HG03064 (cell line): ENCODE measurements around the gene LPP.

ENCODE experiments used
- ATAC-seq: cut with Tn5 transposase; IDR thresholded peaks from one replicate; pipeline ENCODE4 v1.9.1; 2021; ENCODE audit warnings: low read depth; ENCODE audit not compliant: unreplicated experiment

The LPP gene

DNA sequence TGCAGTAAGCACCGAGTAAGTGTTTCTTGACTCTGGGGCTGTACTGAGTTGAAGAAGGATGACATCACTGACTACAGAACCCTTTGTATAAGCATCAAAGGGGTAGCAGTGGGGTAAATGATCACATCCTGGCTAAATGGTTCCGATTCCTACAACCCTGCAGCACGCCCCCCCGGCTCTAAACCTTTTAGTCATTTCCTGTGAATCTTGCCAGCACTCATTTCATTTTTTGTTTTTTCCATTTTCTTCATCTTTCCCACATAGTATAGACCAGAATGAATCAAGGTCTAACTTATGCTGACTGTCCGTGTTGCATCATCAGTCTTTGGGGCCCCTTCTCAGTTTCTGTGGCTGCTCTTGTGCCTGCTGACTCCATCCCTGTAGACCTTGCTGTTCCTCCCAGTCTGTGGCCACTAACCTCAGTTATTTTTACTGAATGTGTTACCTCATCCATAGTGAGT is 634.7 kb downstream of the LPP start:
- no peak for ATAC-seq

DNA sequence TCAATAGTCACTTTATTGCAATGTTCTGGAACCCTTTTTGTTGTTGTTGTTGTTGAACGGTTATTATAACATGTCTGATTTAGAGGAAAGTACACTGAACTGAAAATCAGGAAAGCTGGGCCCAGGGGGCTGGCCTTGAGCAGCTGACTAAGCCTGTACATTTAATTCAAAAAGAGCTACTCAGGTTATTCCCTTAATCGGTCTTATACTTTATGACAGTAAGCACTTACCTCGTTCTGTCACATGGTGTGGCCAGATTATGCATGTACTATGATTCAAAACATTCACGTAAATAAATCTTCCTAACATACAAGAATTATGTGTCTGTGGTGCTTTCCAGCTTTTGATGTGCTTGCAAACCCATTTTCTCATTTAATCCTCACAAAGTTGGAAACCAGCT is 635.3 kb downstream of the LPP start:
- no peak for ATAC-seq

DNA sequence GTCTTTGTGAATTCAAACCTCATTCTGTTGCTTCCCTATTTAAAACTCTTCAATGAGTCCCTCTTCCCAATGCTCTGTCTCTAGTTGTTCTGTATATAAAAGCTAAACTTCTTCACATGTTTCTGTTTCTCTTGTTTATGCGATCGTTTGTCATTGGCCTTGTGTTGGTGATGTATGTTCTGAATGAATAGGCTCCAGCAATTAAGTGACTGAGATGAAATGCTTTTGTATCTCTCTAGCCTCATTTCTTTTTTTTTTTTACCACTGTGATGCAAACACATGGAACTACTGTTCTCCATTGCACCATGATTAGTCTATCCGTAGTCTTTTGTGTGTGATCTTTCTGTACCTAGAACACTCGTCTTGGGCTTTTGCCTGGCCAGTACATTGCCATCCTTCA is 637.4 kb downstream of the LPP start:
- no peak for ATAC-seq

DNA sequence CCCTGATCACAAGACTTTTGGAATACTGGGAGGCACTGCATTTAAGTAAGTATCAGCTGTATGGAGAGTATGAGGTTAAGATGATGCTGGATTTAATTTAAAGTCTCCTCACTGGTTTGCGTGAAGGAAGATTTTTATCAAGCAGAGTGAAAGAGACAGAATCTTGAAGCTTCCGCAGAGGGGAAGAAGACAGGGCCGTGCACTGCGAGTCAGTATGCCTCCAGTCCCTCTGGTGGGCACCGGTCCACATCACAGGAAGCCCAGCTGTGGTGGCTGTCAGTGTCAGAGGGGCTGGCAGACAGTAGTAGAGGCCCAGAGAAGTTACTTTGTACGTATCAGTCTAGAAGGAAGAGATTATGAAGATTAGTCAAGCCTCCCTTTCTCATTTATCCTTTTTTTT is 638.8 kb downstream of the LPP start:
- no peak for ATAC-seq

DNA sequence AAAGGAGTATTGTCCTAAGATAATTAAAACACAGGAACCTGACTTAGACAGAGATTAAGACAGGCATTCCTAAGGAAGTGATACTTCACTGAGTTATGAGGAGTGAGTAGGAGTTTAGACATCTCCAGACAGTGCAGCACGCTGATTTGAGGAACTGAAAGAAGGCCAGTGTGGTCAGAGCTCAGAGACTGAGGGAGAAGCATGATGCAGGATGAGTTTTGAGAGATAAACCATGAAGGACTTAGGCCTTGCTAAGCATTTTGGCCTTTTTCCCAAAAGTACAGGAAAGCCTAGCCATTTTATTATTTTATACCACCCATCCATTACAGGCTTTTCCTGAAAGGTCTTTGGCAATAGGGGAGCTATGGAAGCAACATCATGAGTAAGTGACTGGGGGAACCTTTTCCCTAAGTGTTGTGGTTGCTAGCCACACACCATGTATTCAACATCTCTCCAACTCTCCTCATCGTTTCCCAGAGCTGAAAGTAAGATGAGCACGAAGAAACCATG is 642.2 kb downstream of the LPP start:
- no peak for ATAC-seq

DNA sequence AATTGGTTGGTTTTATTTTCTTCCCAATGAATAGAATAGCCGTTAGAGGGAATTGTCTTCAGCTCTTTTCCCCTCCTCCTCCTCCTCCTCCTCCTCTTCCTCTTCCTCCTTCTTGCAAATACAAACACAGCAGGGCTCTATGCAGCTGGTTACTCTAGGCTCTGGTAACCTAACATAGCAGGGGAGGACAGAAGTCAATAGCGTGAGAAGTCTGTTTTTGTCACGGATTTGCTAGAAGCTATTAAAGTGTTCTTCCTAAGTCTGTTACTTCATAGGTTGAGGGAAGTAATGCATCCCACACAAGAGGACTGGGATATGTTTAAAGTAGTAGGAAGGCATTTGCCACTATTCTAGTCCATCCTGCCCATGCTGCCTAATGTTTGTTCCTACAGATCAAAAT is 643.1 kb downstream of the LPP start:
- ATAC-seq = no peak

DNA sequence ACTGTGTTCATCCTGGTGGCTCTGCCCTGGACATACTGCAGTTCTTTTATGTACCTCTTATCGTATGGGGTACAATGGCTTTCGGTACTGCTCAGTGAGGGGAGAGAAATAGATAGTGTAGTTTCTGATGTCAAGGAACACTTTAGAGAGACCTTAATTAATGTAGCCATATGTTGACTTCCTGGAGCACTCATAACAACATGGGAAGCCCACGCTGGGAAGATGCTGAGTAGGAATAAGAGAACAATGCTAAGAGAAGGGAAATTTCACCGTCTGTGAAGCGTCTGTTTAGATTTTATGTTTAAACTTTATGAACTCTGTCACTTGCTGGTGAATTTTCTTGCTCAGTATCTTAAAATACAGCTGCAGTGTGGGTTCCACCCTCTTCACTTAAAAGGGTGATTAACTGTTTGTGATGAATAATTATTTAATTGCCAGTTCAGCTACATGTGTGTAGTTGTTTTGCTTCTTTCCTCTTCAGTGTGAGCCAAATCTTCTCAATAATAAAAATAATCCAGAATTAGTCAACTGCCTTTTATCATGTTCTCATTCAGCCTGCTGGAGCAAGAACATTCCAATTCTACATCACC is 644.7 kb downstream of the LPP start:
- no peak for ATAC-seq

DNA sequence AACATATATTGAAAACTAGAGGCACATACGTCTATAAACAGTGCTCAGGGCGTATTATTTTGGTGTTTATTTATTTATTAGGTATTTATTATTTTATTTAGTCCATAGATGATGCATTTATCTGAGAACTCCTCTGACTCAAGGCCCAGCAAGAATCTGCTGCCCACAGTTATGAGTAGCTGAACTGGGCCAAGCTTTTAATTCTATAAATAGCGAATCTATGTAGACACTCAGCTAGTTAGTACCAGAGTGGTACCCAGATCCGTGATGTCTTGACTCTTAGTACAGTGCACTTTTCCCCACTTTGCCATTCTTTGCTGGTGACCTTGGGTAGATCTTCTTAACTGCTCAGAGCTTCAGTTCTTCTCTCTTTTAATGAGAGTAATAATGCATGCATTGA is 647.4 kb downstream of the LPP start:
- ATAC-seq = no peak

DNA sequence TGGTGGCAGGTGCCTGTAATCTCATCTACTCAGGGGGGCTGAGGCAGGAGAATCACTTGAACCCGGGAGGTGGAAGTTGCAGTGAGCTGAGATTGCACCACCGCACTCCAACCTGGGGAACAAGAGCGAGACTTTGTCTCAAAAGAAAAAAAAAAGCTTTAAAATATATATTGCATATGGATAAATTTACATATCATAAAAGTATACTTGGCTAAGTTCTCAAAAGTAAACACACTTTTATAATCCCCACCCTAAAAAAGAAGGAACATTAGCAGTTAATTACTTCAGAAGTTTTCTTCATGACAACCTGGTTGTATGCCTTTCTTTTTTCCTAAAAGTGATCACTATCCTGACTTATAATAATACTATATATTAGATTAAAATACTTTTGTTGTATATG is 648.7 kb downstream of the LPP start:
- no peak for ATAC-seq

DNA sequence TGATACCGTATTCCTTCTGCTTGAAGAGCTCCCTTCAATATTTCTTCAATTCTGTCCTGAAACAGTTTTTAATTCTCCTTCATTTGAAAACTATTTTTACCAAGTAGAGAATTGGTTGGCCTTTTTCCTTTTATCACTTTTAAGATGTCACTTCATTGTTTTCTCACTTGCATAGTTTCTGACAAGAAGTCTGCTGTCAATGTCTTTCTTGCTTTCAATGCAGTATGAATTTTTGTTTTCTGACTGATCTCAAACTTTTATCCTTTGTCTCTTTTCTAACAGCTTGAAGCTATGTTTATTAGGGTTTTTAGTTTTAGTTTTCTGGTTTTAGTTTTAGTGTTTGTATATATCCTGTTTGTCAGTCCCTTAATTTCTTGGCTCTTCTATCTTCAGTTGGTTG is 653.0 kb downstream of the LPP start:
- no peak for ATAC-seq

DNA sequence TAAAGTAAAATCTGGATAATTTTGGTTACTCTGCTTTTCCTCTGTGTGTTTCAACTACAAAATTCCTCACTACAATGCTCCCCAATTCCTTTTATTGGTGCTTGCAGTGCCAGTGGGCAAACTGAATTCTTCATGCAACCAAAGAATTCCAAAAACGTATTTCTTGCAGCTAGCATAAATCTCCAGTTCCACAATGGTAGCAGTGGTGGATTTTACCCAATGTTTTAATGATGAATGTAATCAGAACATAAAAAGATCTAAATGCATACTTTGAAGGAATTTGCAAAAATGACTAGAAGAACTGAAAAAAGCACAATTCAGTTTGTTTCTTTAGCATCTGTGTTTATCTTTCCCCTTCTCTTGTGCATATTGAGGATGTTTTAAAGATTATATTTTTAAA is 658.2 kb downstream of the LPP start:
- no peak for ATAC-seq

DNA sequence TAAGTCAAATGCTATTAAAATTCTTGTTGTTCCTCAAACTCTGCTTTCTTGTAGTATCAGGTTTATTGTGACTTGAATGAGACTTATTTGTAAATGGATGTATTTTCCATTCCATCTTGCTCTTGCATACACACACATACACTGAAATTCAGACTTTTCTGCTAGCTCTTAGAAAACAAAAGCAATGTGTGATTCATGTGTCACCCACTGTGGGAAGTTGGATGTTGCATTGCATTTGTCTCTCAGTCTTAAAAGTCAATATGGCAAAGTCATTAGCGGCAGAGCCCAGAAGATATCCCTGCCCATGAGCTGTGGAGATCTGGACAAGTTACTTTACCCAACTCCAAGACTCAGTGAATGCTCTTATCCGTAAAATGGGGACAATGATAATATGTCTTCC is 660.6 kb downstream of the LPP start:
- ATAC-seq = no peak

DNA sequence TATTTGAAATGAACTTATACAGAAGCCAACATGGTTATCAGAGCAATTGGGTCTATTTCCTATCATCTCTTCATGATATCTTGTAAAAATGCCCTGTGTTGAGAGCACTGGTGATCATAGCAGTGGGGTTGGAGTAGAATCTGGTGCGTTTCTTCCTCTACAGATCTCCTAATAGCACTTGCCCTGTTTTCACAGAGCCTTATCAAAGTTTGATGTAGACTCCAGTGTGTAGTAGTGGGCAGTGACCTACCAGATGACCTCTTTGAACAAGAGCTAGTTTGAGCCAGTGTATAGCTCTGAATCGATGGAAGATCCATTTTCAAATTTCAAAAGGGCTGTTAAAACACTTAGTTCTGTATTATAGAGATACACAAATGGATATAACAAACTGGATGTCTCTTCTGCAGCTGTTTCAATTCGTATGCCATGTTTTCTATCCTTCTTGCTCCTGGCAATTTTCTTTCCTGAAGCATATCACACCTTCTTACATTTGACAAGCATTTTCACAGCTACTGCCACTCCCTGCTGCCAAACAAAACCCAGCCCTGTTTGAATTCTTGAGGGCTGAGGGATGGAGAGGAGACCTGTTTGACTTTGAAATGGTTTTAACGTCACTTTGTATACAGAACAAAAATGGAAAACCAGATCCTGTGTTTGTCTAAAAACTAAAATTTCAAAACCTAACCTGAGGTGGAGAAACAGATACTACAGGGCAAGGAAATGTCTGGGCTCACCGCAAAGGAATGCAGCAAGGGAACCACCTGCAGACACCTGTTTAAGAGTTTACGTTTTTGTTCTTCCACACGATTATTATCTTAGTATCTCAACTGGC is 663.4 kb downstream of the LPP start:
- no peak for ATAC-seq

DNA sequence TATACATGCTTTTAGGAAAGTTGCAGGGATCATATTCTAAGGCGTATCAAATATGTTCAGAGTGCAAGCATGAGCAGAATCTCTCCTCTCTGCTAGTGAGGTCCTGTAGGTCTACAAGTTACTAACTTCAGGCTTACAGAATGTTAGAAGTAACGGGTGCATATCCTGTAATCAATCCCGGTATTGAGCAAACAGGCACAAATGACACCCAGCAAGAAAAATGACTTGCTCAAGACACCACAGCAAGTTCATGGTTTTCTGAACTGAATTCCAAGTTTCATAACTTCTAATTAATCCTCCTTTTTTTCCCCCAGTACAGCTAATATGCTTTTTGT is 663.9 kb downstream of the LPP start:
- no peak for ATAC-seq

DNA sequence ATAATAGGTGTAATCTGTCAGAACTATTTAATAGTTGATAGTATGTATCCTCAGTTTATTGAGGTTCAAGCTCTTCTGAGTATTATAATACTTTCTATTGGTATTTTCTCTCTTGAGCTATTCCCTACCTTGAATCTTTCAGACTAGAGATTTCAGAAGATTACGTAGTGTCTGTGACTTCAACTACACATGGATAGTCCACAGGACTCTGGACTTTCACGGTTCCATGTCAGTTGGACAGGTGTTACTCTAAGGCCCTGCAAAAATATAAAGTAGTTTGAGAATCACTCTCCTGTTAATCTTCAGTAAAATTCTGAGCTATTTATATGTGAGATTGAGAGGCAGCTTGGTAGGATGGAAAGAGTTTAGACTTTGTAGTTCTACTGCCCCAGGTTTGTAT is 664.3 kb downstream of the LPP start:
- ATAC-seq = no peak

DNA sequence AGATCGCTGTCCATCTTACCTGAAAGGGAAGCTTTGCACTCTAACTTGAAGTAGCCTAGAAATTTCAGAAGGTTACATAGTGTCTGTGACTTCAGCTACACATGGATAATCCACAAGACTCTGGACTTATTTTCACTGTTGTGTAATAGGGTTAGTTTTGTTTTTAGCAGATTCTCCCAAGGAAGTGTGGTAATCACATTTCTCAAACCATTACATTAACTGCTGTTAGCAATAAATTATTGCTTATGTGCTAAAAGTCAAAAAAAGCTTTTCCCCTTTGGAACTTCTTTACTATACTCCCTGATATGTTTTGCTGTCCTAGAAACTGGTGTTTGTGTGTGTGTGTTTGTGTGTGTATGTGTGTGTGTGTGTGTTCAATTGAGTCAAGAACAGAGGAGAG is 666.0 kb downstream of the LPP start:
- ATAC-seq = no peak

DNA sequence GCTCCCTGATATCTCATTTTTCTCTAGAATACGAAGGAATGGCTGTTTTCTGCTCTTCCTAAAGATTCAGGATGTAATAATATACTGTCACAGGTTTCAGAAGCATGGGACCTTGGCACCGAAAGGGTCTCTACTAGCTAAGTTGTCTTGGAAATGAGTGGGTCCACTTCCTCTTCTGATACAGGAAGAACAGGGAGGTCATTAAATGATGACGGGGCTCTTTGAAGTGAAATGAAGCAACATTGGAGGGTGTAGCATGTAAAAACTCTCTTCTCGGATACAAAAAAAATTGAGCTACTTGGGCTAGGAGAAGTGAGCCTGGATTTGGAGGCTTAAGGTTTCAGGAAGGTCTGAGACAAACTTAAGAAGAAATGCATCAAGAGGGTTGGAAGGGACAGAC is 668.0 kb downstream of the LPP start:
- ATAC-seq = no peak

DNA sequence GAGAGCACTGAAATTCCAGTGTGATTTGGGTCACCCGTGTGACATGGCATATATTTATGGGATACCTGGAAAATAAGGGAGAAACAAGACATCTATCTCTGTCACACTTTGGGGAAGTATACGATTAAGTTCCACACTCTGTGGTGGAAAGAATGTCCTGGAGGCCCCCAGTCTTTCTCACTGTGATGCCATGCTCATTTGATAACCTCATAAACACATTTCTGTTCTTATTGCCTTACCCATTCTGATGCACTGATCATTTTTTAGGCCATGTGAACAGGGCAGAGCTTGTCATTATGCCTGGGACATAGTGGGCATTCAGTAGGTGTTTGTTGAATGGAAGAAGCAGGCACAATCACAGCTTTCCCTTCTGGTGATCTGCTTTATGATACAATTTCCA is 668.5 kb downstream of the LPP start:
- ATAC-seq = no peak

DNA sequence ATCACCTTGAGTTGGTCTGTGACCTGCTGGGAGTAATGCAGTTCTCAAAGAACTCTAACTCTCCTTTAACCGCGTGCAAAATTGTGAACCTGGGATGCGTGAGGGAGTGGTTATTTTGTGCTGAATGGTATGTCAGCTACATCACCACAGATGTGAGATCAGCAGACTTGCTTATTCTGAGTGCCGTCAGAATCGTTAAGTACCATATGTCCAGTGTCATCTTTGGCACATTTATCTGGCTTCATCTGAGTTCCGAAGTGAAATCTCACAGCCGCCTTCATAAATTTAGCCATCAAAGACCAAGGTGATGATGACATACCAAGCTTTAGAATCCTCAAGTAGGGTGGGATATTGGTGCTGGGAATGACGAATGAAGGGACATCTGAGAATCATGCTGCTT is 670.6 kb downstream of the LPP start:
- ATAC-seq = no peak

DNA sequence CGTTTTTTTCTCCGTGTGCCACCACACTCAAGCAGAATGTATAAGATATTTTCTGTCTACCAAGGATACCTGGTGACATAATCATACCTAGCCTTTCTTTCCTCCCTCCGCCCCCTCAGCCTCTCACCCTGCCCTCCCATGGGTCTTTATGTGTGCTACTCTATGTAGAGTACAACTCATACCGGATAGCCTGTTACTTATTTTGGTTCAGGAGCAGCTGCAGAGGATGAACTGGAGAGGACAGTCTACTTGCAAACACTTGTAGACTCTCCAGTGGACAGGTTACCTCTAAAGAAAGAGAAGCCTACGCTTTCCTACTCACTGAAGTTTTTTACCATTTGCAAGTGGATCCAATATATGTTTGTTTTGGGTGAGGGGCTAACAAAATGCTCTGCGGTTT is 671.9 kb downstream of the LPP start:
- ATAC-seq = no peak

DNA sequence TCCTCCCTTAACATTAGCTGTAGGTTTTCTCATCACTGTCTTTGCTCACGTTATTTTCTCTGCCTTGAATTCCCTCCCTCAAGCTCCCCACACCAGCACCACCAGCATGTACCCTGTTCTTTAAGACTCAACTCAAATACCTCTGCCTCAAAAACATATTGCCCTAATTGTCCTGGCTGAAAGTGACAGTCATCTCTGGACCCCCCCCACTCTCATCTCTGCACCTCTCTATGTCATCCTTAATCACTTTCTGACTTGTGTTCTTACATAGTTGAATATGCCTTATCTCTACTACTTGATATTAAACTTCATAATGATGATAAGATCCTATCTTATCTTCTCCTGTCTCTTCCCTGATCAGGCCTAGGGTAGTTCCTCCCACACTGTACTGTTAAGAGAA is 672.6 kb downstream of the LPP start:
- ATAC-seq = no peak

DNA sequence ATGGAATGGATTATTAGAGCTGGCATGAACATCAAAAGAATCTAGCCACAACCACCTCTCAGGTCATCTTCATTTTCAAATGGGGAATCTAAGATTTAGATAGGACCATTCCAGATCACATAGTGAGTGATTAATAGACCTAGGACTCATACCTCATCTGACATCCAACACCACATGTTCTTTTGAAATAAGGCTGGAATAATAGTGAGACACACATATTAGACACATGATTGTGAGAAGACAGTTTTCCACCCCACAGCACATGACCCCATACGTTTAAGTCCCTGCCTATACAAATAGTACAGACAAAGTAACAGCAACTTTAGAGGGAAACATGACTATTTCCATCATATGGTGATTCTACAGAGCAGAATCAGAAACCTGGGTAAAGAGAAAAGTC is 673.1 kb downstream of the LPP start:
- ATAC-seq = no peak
